Measurements from ENCODE around the gene ME1. TPM values are rescaled to one million over a fixed set of nuclear protein-coding genes. Genes with fewer than 3 reads are reported as not detected.
"Not testable (repeated sequence)": the region's sequence is repeated elsewhere in the genome, so short reads cannot be mapped to it uniquely, and the experiment has no call there.

ME1 gene
- total and polyA plus RNA-seq, 2 donors (not counting 3 experiments of a cell fraction or from before 2014, with no cell fraction given) = 7.3 to 29.3 TPM

- Histone ChIP-seq H4K20me1 (replicated peaks; ENCODE audit: control insufficient read depth, extremely low read depth, insufficient read depth, low read length) (no peaks in the 10 kb centered on the region), H2AFZ (ENCODE audit: low read depth, low read length) (no peak overlapping the region), H3K36me3 (ENCODE audit: control insufficient read depth in 2 of 2, extremely low read depth in 1 of 2, insufficient read depth in 2 of 2, low read length in 2 of 2) (no peaks in the 10 kb centered on the region), H3K79me2 (ENCODE audit: control insufficient read depth, insufficient read depth, low read length) (no peaks in the 10 kb centered on the region), H3K4me2 (ENCODE audit: insufficient read depth, low read length) (no peak overlapping the region), H3K27me3 (ENCODE audit: control insufficient read depth in 2 of 2, insufficient read depth in 2 of 2, low read length in 2 of 2) (no peaks in the 10 kb centered on the region), H3K4me1 (ENCODE audit: control insufficient read depth, extremely low read depth, insufficient read depth, low read length) (no peaks in the 10 kb centered on the region), H3K27ac (ENCODE audit: insufficient read depth, low read depth, low read length) (no peak overlapping the region), H3K9ac (replicated peaks; ENCODE audit: extremely low read depth, insufficient read depth, low read length) (no peak overlapping the region), H3K4me3 (replicated peaks in 1 of 3; ENCODE audit: insufficient read depth in 1 of 3, low read depth in 1 of 3, low read length in 3 of 3) (no peak overlapping the region), H3K9me1 (replicated peaks; ENCODE audit: control insufficient read depth, extremely low read depth, insufficient read depth, low read length) (no peaks in the 10 kb centered on the region), H3K9me3 (replicated peaks; ENCODE audit: control insufficient read depth, insufficient read depth, low read length) (no peaks in the 10 kb centered on the region)
- no TSS peak for BruUV-seq (replicated peaks)
- TF ChIP-seq JUN (IDR thresholded peaks at IDR 0.05; ENCODE audit: borderline replicate concordance, insufficient read depth, insufficient read length, low read depth) (no peak), GATA2 (IDR thresholded peaks at IDR 0.05; ENCODE audit: insufficient read depth, insufficient read length, low read depth, low read length) (no peak), MYC (IDR thresholded peaks at IDR 0.05; ENCODE audit: low read depth, low read length) (no peak), POLR2A (IDR thresholded peaks at IDR 0.05; ENCODE audit: low read depth, low read length) (no peak), EZH2 (IDR thresholded peaks at IDR 0.05; ENCODE audit: borderline replicate concordance, low read depth, low read length, severe bottlenecking) (no peak), FOS (IDR thresholded peaks at IDR 0.05; ENCODE audit: borderline replicate concordance, insufficient read depth, low read length) (no peak), POLR2AphosphoS5 (IDR thresholded peaks at IDR 0.05; ENCODE audit: insufficient read depth, low read depth, low read length) (no peak)
- TF ChIP-seq, protein P1, sequence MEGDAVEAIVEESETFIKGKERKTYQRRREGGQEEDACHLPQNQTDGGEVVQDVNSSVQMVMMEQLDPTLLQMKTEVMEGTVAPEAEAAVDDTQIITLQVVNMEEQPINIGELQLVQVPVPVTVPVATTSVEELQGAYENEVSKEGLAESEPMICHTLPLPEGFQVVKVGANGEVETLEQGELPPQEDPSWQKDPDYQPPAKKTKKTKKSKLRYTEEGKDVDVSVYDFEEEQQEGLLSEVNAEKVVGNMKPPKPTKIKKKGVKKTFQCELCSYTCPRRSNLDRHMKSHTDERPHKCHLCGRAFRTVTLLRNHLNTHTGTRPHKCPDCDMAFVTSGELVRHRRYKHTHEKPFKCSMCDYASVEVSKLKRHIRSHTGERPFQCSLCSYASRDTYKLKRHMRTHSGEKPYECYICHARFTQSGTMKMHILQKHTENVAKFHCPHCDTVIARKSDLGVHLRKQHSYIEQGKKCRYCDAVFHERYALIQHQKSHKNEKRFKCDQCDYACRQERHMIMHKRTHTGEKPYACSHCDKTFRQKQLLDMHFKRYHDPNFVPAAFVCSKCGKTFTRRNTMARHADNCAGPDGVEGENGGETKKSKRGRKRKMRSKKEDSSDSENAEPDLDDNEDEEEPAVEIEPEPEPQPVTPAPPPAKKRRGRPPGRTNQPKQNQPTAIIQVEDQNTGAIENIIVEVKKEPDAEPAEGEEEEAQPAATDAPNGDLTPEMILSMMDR (IDR thresholded peaks at IDR 0.05; ENCODE audit: extremely low read depth in 1 of 2, insufficient read depth in 1 of 2, low read depth in 1 of 2, low read length in 2 of 2) = no peak
- TF ChIP-seq, protein P2, sequence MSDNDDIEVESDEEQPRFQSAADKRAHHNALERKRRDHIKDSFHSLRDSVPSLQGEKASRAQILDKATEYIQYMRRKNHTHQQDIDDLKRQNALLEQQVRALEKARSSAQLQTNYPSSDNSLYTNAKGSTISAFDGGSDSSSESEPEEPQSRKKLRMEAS (IDR thresholded peaks at IDR 0.05; ENCODE audit: insufficient read depth, insufficient read length) = no peak
- intact Hi-C loops (cut with micrococcal nuclease) (no loop called here), dilution Hi-C loops (cut with MboI; ENCODE audit: extremely low pct_ligation_motif_present, low sequenced_read_pairs) (no loop called here)
- POLR2A ChIA-PET = no interaction called here
- DNase-seq (ENCODE audit: low read depth, low spot score) = no peak
- no peak for FAIRE-seq
- CTCF ChIA-PET = no interaction called here
Measured at GRCh38 chr6:83341765-83342164, 89.1 kb downstream of the ME1 start.

- H3K36me3 ChIP-seq (ENCODE audit: control insufficient read depth in 2 of 2, extremely low read depth in 1 of 2, insufficient read depth in 2 of 2, low read length in 2 of 2); CTCF ChIA-PET; intact Hi-C loops (cut with micrococcal nuclease); H3K9me3 ChIP-seq (replicated peaks; ENCODE audit: control insufficient read depth, insufficient read depth, low read length); BruUV-seq (replicated peaks); H3K4me1 ChIP-seq (ENCODE audit: control insufficient read depth, extremely low read depth, insufficient read depth, low read length); FAIRE-seq; H3K4me2 ChIP-seq (ENCODE audit: insufficient read depth, low read length); dilution Hi-C loops (cut with MboI; ENCODE audit: extremely low pct_ligation_motif_present, low sequenced_read_pairs); H4K20me1 ChIP-seq (replicated peaks; ENCODE audit: control insufficient read depth, extremely low read depth, insufficient read depth, low read length); H3K79me2 ChIP-seq (ENCODE audit: control insufficient read depth, insufficient read depth, low read length); H3K4me3 ChIP-seq (replicated peaks in 1 of 3; ENCODE audit: insufficient read depth in 1 of 3, low read depth in 1 of 3, low read length in 3 of 3); DNase-seq (ENCODE audit: low read depth, low spot score); H2AFZ ChIP-seq (ENCODE audit: low read depth, low read length); H3K27ac ChIP-seq (ENCODE audit: insufficient read depth, low read depth, low read length); H3K9ac ChIP-seq (replicated peaks; ENCODE audit: extremely low read depth, insufficient read depth, low read length); H3K9me1 ChIP-seq (replicated peaks; ENCODE audit: control insufficient read depth, extremely low read depth, insufficient read depth, low read length); H3K27me3 ChIP-seq (ENCODE audit: control insufficient read depth in 2 of 2, insufficient read depth in 2 of 2, low read length in 2 of 2); POLR2A ChIA-PET: not testable (repeated sequence)
Measured at GRCh38 chr6:83333916-83334315, 96.9 kb downstream of the ME1 start.

Measured in endothelial cell of umbilical vein (primary cell).